Pancreas (tissue), 10 donors: Measurements from ENCODE around the gene GPRC5A. TPM values are rescaled to one million over a fixed set of nuclear protein-coding genes. Genes with fewer than 3 reads are reported as not detected.

Source experiments
- ATAC-seq, 4 donors: fragments of 200-7000 bp; cut with Tn5 transposase; one replicate each; pipeline versions ENCODE4 v1.8.0 to v1.9.1; 2020; ENCODE audit warnings: mild to moderate bottlenecking in 4 of 4, moderate library complexity in 4 of 4
- DNase-seq, 6 donors: peaks; one replicate each; pipeline ENCODE4 v3.0.0-alpha.2; 2020
- FAIRE-seq: peaks from 2 replicates; lab custom pipeline; 2012; peaks lifted over from hg19 to GRCh38; lab: Jason Lieb, UNC
- H3K27ac ChIP-seq, 4 donors: fragments of 200-600 bp; sonication (generic); 1 replicate in 3 of 4; 2 replicates in 1 of 4; pipeline versions ENCODE4 v1.5.0 to v1.8.0; 2020
- H3K27me3 ChIP-seq, 4 donors: fragments of 200-600 bp; one replicate each; pipeline ENCODE4 v1.8.0; 2021
- H3K36me3 ChIP-seq, 3 donors: fragments of 200-600 bp; sonication (generic) in 1 of 3; one replicate each; pipeline versions ENCODE4 v1.5.0 to v1.8.0; 2020 to 2021
- H3K4me1 ChIP-seq, 3 donors: fragments of 200-600 bp; one replicate each; pipeline ENCODE4 v1.8.0; 2021
- H3K4me3 ChIP-seq, 4 donors: fragments of 200-600 bp; sonication (generic) in 2 of 4; one replicate each; pipeline versions ENCODE4 v1.5.0 to v1.8.0; 2020 to 2021
- H3K9me3 ChIP-seq, 4 donors: fragments of 200-600 bp; one replicate each; pipeline ENCODE4 v1.8.0; 2021
- WGBS, 2 donors: extraction: QIAGEN DNeasy Blood & Tissue Kit; methylation state at CpG; one replicate each; pipeline ENCODE4 v1.1.7; 2013; 5-methylcytosine and 5-hydroxymethylcytosine counted together
- intact Hi-C, 3 donors: fragments of 100-400 bp; cut with DNase I; formaldehyde crosslinking; loops; one replicate each; pipeline versions ENCODE4 v1.11.1 to v1.14.2; 2022
- polyA plus RNA-seq, 2 donors: library from polyadenylated mRNA; stranded (reverse); fragments of 200-250 nt; gene quantifications; one replicate each; pipeline ENCODE4 v1.2.3, GENCODE V29; 2013
- total RNA-seq, 6 donors: library from RNA; stranded (reverse); fragmentation: NEBNext Ultra II Directional in 4 of 6; extraction: Animal tissue kit (Norgen Biotek cat#: 25700) in 4 of 6; gene quantifications; one replicate each; pipeline versions ENCODE4 v1.2.1 to v1.2.4, GENCODE V29; 2021 to 2023
- TF ChIP-seq, protein P1 (sequence below), 4 donors: fragments of 200-600 bp; sonication (generic) in 3 of 4; IDR thresholded peaks; one replicate each; pipeline versions ENCODE4 v1.5.0 to v1.8.0; 2021; ENCODE audit warnings: antibody characterized with exemption in 4 of 4
- donor health status: healthy with polysubstance abuse.
- donor health status: DM: no; HTN: no; CAD: no; lungs with moderate emphysema.
- donor health status: DM: no; HTN: no; CAD: no.
- donor health status: control.
- donor health status: control.
- donor health status: Bipolar disorder and iron deficiency.
- donor health status: DM: yes; HTN: yes; CAD: no.
- donor health status: DM: no; HTN: no; CAD: no.
- donor health status: DM: no; HTN: no; CAD: no.
- donor health status: DM: yes; HTN: yes; CAD: no.

The GPRC5A gene
- total and polyA plus RNA-seq, 8 donors = 0.96 to 11.0 (median 2.5) TPM

DNA sequence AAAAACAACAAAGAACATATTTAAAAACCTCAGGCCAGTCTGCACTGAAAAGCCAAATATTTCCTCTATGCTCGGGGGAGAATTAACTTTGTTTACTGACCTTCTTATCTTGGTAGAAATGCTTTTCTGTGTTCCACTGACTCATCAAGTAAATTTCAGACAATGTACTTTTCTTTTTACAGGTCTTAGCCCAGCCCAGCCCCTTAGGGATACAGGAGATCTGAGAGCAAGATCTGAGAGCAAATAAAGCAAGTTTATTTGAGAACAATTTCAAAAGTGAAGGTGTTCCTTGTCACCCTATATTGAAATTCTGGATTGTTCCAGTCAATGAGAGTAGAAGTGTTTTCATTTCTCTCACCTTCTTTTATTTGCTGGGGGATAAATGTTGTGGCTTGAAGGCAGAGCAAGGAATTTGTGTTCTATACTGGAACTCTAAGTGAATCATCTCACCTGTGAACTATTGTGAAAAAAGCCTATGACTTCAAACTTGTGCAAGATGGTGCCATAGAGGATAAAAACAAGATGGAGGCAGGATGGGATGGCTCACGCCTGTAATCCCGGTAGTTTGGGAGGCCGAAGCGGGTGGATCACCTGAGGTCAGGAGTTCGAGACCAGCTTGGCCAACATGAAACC is 7.9 kb upstream of the GPRC5A start:
- no peaks in the 10 kb centered on the region for H3K9me3 ChIP-seq
- no peak for DNase-seq
- no peak overlapping the region for H3K4me3 ChIP-seq
- no peak for FAIRE-seq
- TF ChIP-seq, protein P1, sequence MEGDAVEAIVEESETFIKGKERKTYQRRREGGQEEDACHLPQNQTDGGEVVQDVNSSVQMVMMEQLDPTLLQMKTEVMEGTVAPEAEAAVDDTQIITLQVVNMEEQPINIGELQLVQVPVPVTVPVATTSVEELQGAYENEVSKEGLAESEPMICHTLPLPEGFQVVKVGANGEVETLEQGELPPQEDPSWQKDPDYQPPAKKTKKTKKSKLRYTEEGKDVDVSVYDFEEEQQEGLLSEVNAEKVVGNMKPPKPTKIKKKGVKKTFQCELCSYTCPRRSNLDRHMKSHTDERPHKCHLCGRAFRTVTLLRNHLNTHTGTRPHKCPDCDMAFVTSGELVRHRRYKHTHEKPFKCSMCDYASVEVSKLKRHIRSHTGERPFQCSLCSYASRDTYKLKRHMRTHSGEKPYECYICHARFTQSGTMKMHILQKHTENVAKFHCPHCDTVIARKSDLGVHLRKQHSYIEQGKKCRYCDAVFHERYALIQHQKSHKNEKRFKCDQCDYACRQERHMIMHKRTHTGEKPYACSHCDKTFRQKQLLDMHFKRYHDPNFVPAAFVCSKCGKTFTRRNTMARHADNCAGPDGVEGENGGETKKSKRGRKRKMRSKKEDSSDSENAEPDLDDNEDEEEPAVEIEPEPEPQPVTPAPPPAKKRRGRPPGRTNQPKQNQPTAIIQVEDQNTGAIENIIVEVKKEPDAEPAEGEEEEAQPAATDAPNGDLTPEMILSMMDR (IDR thresholded peaks at IDR 0.05) = no peak
- peak overlapping the region in 2 of 4 donors; percentile 50 to 62 for H3K27ac ChIP-seq
- no peaks in the 10 kb centered on the region for H3K36me3 ChIP-seq
- no peaks in the 10 kb centered on the region for H3K4me1 ChIP-seq
- intact Hi-C loops = no loop called here
- peak; percentile 48 to 86 (median 76) for ATAC-seq
- 76 to 80% methylated on average over 6 of the region's 6 CpGs for WGBS, 2 donors
- H3K27me3 ChIP-seq = no peaks in the 10 kb centered on the region

DNA sequence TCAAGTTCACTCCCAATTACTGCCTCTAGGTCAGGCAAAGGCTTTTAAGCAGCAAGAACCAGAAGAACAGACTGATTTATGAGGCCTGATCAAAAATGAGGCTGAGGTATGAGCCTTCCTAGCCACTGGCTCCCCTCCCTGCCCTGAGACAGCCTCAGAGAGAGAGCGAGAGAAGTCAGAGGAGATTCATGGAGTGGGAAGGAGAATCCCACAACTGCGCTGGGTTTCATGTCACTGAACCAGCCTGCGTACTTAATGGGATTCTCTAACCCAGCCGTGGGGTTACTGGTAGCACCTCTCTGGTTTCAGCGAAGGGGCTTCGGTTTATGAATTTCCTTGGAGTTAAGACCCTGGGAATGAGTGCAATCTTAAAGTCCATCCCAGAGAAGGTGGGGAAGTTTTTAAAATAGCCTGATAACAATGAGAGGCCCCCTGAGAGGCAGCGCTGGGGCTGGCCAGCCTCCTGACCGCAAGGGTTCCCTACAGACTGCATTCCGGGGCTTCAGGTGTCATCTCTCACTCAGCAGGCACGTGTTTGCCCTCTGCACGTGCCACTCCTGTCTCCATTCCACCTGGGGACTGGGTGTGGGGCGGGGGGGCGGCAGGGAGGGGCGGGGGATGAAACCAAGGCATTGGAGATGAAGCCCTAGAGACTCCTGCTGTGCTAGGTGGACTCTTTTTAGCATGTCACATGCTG is 6.1 kb upstream of the GPRC5A start:
- DNase-seq = no peak
- Histone ChIP-seq H3K36me3 (no peaks in the 10 kb centered on the region), H3K27me3 (no peaks in the 10 kb centered on the region), H3K4me3 (no peak overlapping the region), H3K9me3 (no peaks in the 10 kb centered on the region), H3K27ac (no peak overlapping the region), H3K4me1 (no peaks in the 10 kb centered on the region)
- ATAC-seq = no peak
- FAIRE-seq = no peak
- intact Hi-C loops = no loop called here
- WGBS, 2 donors = 51 to 54% methylated on average over 14 of the region's 14 CpGs
- TF ChIP-seq, protein P1 (IDR thresholded peaks at IDR 0.05) = no peak

DNA sequence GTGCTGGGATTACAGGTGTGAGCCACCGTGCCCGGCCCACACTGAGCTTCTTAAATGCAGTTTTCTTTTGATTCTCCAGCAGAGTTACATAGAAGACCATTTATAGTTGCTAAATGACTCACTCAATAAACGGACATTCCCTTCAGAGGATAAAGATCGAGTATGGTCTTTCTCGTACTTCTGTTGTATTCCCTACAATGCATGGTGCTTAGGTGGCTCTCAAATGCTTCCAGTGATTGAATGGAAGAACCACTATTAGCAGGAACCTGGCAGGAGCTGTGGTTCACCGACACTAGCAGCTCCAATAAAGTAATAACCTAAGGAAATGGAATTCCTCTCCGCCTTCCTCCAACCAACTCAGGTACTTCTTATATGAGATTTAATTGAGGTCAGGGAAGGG is 3.9 kb upstream of the GPRC5A start:
- no peak for ATAC-seq
- WGBS, 2 donors = 67% methylated on average over 7 of the region's 7 CpGs
- Histone ChIP-seq H3K4me1 (peaks cover 0 to 4% (median 0%) of the 10 kb centered on the region in 3 donors), H3K27ac (no peak overlapping the region), H3K27me3 (no peaks in the 10 kb centered on the region), H3K4me3 (no peak overlapping the region), H3K36me3 (no peaks in the 10 kb centered on the region), H3K9me3 (no peaks in the 10 kb centered on the region)
- TF ChIP-seq, protein P1 (IDR thresholded peaks at IDR 0.05) = no peak
- no peak for DNase-seq
- no peak for FAIRE-seq
- intact Hi-C loops = no loop called here

DNA sequence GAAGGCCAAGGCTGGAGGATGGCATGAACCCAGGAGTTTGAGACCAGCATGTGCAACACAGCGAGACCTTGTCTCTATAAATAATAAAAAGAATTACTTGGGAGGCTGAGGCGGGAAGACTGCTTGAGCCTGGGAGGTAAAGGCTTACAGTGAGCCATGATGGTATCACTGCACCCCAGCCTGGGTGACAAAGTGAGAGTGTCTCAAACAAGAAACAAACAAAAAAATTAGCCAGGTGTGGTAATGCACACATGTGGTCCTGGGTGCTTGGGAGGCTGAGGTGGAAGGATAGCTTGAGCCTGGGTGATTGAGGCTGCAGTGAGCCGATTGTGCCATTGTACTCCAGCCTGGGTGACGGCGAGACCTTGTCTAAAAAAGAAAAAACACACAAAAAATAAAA is 1.7 kb upstream of the GPRC5A start:
- Histone ChIP-seq H3K36me3 (no peaks in the 10 kb centered on the region), H3K9me3 (no peaks in the 10 kb centered on the region), H3K4me1 (peaks cover 0 to 4% (median 0%) of the 10 kb centered on the region in 3 donors), H3K4me3 (no peak overlapping the region), H3K27me3 (no peaks in the 10 kb centered on the region), H3K27ac (no peak overlapping the region)
- intact Hi-C loops = no loop called here
- TF ChIP-seq, protein P1 (IDR thresholded peaks at IDR 0.05) = no peak
- FAIRE-seq = no peak
- no peak for DNase-seq
- WGBS, 2 donors = 85 to 88% methylated on average over 5 of the region's 5 CpGs
- ATAC-seq = no peak
